Measurements from ENCODE around the gene ZNF609.

Gene ZNF609

DNA sequence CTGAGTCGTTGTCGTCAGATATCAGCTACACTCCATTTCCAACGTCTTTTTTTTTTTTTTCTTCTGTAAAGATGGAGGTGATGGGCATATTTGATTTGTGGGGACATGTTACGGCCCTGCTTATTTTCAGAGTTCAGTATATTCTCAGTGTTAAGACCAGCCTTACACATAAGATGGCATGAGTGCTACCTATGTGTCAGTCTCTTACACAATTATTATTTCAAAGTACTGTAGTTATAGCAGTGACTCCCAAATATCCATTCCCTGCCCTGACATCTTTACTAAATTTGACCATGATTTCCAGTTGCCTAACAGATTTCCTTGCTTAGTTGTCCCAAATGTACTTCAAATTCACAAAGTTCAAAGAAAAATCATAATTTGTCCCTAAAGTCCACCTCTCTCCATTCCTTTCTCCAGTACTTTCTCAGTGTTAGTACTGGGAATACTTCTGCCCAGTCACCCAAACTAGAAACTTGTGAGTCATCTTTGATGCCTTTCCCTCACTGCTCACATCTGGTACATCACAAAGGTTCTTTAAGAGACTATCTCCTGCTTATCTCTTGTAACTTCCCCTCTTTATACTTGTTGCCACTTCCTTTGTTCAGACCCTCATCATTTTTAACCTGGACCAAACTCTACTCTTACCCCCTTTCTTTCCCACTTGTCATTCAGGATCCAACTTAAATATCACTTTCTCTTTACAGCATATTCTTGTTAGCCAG lies 67.0 kb downstream of the ZNF609 start:
- no peak for DNase-seq (ENCODE audit: extremely low spot score)
- ChIA-PET CTCF (no interaction called here), POLR2A (interaction anchor here (0.5 kb wide), 1 partner anchor 9 kb away, joined by 3 read pairs; no protein-coding TSS in a partner anchor)
- TF ChIP-seq, protein P1, sequence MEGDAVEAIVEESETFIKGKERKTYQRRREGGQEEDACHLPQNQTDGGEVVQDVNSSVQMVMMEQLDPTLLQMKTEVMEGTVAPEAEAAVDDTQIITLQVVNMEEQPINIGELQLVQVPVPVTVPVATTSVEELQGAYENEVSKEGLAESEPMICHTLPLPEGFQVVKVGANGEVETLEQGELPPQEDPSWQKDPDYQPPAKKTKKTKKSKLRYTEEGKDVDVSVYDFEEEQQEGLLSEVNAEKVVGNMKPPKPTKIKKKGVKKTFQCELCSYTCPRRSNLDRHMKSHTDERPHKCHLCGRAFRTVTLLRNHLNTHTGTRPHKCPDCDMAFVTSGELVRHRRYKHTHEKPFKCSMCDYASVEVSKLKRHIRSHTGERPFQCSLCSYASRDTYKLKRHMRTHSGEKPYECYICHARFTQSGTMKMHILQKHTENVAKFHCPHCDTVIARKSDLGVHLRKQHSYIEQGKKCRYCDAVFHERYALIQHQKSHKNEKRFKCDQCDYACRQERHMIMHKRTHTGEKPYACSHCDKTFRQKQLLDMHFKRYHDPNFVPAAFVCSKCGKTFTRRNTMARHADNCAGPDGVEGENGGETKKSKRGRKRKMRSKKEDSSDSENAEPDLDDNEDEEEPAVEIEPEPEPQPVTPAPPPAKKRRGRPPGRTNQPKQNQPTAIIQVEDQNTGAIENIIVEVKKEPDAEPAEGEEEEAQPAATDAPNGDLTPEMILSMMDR (IDR thresholded peaks at IDR 0.05; ENCODE audit: control extremely low read depth, extremely low read depth, low read depth, missing control alignments), result no peak

DNA sequence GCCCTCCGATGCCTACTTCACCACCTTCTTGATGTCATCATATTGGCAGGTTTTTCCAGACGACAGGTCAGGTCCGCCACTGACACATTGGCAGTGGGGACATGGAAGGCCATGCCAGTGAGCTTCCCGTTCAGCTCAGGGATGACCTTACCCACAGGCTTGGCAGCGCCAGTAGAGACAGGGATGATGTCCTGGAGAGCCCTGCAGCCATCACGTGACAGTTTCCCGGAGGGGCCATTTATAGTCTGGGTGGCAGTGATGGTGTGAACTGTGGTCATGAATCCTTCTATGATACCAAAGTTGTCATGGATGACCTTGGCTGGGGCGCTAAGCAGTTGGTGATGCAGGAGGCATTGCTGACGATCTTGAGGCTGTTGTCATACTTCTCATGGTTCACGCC lies 68.5 kb downstream of the ZNF609 start:
- no peak for DNase-seq (ENCODE audit: extremely low spot score)
- TF ChIP-seq, protein P1 (IDR thresholded peaks at IDR 0.05; ENCODE audit: control extremely low read depth, extremely low read depth, low read depth, missing control alignments), result no peak
- ChIA-PET POLR2A (no interaction called here), CTCF (interaction anchor here (1.5 kb wide), 1 partner anchor 15 kb away, joined by 3 read pairs; no protein-coding TSS in a partner anchor)

DNA sequence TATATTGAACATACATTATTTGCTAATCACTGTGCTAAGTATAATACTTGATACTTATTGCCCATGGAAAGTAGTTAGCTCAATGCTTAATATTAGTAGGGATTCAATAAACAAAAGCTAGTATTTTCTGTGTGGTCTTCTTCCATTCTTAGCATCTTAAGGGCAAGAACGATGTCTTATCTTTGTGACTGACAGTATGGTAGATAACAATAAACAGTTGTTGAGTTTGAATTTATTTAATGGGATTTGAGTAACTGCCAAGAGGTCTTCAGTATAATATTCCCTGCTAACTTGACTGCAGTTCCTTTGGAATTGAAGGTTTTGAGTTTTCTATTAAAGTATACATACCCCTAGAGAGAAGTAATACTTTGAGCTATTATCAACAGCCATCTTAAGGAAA lies 70.1 kb downstream of the ZNF609 start:
- no peak for DNase-seq (ENCODE audit: extremely low spot score)
- ChIA-PET CTCF (interaction anchor here (0.8 to 2.3 kb wide), 7 partner anchors 9 to 149 kb away, joined by 3 to 9 read pairs (median 6); no protein-coding TSS in a partner anchor), POLR2A (no interaction called here)
- TF ChIP-seq, protein P1 (IDR thresholded peaks at IDR 0.05; ENCODE audit: control extremely low read depth, extremely low read depth, low read depth, missing control alignments), result no peak

GRCh38 chr15:64530918-64531317 lies 70.5 kb downstream of the ZNF609 start:
- DNase-seq (ENCODE audit: extremely low spot score), result no peak
- TF ChIP-seq, protein P1 (IDR thresholded peaks at IDR 0.05; ENCODE audit: control extremely low read depth, extremely low read depth, low read depth, missing control alignments), result no peak
- ChIA-PET CTCF (interaction anchor here (0.8 to 2.3 kb wide), 7 partner anchors 10 to 149 kb away, joined by 3 to 9 read pairs (median 6); no protein-coding TSS in a partner anchor), POLR2A (no interaction called here)

- ChIA-PET CTCF (interaction anchor here (1.0 to 1.3 kb wide), 4 partner anchors 34 to 73 kb away, joined by 3 read pairs; no protein-coding TSS in a partner anchor), POLR2A (no interaction called here)
- no peak for DNase-seq (ENCODE audit: extremely low spot score)
These were observed 72.3 kb downstream of the ZNF609 start for GRCh38 chr15:64532521-64533315.

More at GRCh38 chr15:64532521-64533315, 72.3 kb downstream of the ZNF609 start:
- TF ChIP-seq, protein P1 (IDR thresholded peaks at IDR 0.05; ENCODE audit: control extremely low read depth, extremely low read depth, low read depth, missing control alignments), result no peak

Data from GM10248 (cell line).